Endometrium (tissue), 2 donors: ENCODE measurements around the gene TEX52.
"Not testable (repeated sequence)": the region's sequence is repeated elsewhere in the genome, so short reads cannot be mapped to it uniquely, and the experiment has no call there.

Experiments
- FAIRE-seq: peaks from 2 replicates; lab custom pipeline; 2012; peaks lifted over from hg19 to GRCh38; lab: Jason Lieb, UNC
- donor health status: control.
- donor health status: control.

The TEX52 gene

DNA sequence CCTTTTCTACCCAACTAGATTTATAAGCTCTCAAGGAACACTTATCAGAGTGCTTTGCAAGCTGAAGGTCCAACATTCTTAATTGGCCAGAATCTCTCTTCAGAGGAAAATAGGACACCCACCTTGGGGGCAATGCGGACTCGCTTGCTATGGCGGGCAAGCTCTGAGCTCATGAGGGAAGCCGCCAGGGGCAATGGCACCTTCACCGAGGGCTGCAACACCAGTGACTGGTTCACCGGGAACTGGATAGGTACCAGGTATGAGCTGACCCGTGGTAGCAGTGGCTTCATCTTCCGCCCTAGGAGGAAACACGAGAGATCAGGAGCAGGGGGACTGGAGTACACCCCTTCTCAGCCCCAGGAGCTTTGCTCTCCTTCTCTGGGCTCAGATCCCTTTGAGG, 7.4 kb upstream of the TEX52 start:
- FAIRE-seq = no peak

DNA sequence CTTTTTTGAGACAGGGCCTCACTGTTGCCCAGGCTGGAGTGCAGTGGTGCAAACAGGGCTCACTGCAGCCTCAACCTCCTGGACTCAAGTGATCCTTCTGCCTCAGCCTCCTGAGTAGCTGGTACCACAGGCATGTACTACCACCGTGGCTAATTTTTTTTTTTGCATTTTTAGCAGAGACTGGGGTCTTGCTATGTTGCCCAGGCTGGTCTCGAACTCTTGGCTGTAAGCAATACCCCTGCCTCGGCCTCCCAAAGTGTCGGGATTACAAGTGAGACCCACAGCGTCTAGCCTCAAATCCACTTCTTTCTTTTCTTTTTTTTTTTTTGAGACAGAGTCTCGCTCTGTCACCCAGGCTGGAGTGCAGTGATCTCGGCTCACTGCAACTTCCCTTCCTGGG, 6.6 kb upstream of the TEX52 start:
- not testable (repeated sequence) for FAIRE-seq

DNA sequence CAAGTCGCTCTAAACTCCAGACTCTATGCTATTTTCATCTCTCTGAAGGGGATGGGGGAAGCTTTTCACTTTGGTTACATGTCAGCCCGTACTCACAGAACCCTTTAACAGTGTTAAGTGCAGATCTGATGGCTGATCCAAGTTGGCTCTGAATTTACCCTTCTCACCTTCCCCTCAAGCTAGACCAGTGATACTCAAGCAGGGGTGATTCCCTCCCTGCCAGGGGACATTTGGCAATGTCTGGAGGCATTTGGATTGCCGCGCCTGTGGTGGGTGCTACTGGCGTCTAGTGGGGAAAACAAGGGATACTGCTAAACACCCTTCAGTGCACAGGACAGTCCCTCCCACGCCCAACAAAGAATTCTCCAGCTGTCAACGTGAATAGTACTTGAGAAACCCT, 6.0 kb upstream of the TEX52 start:
- FAIRE-seq = no peak

DNA sequence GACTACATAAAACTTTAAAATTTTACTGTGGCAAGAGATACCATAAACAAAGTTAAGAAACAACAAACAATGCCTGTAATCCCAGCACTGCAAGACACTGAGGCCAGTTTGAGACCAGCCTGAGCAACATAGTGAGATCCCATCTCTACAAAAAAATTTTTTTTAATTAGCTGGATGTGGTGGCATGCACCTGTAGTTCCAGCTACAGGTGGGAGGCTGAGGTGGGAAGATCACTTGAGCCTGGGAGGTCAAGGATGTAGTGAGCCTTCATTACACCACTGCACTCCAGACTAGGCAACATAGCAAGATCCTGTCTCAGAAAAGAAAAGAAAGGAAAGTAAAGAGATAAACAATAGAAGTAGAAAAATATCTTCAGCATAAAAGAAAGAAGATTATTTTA, 3.3 kb upstream of the TEX52 start:
- no peak for FAIRE-seq

DNA sequence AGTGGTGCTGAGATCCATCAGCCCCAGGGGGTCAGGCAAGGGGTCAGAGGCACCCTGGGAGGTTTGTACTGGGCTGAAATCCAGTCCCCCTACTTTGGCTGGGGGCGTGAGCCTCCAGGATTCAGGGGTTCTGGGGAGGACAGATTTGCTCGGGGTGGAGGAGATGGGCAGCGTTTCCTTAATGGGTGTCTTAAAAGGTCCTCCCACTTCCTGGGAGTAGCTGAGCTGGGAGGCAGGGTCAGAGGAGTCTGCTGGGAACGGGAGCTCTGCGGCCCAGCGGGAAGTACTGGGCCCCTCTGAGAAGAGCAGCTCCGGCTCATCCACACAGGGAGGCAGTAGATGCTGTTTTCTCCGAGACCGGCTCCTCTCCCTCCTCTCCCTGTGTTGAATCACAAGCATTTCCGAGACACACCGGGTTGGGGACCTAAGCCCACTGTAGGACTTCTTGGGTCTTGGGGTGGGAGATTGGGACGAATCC, 2.1 kb upstream of the TEX52 start:
- no peak for FAIRE-seq

DNA sequence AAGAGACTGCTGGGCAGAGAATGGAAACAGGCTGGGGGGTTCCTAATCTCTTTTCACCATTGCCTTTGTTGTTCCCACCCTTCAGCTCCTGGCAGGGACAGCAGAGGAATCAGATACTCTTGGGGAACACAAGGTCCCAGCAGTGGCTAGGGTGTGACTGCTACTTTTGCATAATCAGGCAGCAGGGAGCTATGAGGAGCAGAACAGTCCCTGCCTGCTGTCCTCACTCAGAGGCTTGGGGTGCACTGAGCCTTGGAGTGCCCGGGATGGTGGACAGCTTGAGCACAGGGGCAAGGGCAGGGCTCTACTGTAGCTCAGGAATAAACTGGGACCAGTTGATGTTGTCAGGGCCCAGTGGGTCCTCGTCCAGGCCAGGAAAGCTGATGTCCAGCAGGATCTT, 1.5 kb upstream of the TEX52 start:
- no peak for FAIRE-seq

DNA sequence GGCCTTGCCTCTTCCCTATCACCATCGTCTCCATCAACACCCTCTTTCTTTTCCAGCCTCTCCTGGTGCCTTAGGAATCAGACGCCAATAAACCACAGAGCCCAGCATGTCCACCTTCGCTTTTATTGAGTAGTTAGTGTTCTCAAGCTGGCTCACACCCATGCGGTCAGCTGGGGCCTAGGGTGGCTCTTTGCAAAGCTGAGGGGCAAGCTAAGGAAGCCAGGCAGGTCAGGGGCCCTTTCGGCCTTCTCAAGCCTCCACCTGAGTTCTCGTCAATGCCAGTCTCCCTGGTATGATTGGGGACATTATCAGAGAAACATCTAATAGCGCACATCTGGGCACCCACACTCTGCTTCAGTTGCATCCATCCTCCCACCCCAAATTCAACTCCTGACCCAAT, 737 bp upstream of the TEX52 start:
- no peak for FAIRE-seq

DNA sequence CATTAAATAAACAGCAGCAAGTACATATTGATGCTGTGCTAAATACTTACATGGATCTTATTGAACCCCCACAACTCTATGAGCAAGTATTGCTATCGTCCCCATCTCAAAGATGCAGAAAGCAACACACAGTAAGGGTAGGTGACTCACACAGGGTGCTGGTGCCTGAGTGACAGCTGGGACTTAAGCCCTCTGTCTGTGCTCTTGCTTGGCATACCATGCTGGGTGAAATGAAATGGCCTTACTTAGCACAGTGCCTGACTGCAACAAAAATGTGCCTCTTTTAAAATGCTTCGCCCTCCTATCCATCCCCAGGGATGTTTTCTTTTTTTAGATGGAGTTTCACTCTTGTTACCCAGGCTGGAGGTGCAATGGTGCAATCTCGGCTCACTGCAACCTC, 788 bp downstream of the TEX52 start:
- FAIRE-seq = no peak

DNA sequence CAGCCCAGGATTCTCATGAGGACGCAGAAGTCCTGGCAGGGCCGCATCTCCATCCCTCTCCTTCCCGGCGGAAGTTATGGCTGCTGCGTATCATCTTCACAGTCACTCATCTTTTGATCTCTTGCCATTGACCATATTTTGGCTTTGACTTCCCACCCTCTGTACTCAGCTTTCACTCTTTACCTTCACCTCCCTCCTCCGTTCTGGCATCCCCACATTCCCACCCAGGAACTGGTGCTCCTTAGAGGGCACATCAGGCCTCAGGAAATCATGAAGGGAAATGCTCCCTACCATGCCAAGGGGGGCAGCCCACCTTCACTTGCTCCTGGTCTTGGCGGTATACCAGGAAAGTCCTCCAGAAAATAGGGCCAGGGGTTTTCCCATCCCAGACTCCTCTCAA, 1.3 kb downstream of the TEX52 start:
- FAIRE-seq = no peak

DNA sequence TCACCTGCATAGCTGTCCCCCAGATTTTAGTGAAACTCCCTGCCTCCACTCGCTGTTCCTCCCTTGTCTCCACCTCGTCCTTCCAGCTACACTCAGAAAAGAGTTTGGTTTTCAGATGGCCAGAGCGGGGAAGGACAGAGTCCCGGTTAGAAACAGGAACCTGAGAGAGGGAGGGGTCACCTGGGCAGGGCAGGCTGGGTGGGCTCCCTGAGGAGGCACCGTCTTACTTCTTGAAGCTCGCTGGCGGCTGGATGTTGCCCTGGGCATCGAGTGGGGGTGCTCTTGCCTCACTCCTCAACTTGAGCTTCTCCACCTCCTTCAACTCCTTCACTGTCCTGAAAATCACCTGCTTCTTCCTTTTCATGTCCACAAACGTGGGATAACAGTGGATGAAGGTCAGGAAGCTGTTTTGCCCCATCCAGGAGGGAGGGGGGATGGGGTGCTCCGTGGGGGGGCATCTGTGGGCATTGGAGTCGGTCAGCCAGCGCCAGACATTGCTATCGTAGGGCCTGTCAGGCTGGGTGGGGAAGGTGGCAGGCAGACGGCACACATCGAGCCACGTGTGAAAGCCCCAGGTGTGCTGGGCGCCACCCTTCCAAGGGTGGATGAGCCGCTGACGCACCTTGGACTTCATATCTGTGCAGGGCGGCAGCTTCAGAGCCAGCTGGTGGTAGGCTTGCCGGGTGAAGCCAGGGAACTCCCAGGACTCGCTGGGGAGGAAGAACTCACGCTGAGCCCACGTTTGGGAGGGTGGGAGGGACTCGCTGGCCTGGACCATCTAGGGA, 2.0 kb downstream of the TEX52 start:
- FAIRE-seq = no peak

DNA sequence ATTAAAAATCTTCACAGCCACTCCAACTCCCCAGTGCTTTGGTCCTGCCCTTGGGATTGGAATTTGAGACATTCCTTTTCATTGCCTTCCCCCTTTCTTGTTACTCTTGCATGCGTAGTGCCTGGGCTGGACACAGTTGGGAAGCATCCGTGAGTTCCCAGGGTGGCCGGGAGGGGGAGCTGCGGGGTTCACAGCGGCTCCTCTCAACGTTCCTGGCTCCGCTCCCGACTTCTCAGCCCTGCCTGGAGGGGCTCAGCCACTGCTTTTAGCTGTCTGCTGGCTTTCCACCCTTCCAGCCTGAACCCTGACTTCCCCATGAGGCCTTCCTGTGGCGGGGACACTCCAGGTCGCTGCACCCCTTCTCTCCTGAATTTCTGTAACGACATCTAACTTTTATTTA, 3.2 kb downstream of the TEX52 start:
- no peak for FAIRE-seq

DNA sequence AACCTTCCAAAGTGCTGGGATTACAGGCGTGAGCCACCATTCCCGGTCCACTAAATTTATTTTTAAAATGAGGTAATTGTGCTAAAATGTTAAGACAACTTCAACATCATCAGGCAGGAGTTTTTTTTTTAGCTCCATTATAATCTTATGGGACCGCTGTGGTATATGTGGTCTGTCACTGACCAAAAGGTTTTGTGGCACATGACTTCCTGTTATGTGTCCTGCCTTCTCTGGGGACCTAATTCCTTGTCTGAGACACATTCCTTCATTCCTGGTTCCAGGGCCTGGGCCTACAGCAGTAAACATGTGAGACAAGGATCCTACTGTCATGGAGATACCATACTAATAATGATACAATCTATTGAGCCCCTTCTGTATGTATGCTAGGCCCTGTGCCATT, 4.9 kb downstream of the TEX52 start:
- FAIRE-seq = no peak

DNA sequence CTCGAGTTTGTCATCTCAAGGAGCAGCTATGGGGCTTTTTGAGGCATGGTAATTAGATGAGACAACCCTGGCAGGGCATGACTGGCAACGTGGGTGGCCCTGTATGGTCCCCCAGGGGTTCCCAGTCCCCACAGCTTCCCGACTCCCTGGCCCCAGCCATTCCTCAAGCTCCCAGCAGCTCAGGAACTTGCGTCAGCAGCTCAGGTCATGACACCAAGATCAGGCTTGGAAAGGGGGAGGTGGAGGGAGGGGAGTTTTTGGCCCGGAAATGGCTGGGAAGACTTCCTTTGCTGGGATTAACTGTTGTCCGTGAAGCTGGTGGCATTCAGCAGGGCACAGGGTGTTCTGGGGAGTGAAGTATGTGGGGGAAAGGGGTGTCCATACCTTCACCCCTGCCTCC, 11.6 kb downstream of the TEX52 start:
- no peak for FAIRE-seq

DNA sequence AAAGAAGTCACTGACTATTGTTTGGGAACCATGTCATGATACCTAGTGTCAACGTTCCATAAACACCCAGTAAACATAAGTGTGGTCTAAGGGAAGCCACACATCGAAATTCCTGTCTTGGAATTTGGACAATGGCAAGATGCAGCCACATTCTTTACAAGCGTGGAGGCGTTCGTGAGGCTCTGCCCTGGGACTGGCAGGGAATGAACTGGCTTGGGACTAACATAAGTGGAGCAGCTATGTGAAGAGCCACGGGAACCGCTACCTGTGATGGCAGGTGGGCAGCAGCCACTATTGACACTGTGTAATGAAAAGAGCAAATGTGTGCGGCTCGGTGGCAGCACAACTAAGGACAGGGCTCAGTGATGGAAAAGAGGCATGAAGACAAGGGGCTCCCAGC, 12.1 kb downstream of the TEX52 start:
- FAIRE-seq = no peak

DNA sequence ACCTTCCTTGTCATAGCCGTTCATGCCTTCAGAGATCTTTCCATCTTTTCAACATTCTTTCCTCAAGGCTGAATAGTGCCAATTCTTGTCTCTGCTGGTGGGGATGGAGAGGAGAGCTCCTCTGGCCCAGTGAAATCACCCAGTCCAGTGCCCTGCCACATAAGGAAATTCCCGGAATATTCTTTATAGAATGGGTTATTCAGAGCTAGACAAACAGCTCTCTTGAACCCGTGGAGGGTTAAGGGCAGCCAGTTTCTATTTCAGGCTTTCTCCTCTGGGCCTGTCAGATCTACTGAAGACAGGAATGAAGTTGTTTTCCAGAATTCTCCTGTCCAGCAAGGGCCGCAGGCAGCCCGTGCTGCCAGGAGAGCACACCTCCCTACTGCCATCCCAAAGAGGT, 13.9 kb downstream of the TEX52 start:
- FAIRE-seq = no peak

DNA sequence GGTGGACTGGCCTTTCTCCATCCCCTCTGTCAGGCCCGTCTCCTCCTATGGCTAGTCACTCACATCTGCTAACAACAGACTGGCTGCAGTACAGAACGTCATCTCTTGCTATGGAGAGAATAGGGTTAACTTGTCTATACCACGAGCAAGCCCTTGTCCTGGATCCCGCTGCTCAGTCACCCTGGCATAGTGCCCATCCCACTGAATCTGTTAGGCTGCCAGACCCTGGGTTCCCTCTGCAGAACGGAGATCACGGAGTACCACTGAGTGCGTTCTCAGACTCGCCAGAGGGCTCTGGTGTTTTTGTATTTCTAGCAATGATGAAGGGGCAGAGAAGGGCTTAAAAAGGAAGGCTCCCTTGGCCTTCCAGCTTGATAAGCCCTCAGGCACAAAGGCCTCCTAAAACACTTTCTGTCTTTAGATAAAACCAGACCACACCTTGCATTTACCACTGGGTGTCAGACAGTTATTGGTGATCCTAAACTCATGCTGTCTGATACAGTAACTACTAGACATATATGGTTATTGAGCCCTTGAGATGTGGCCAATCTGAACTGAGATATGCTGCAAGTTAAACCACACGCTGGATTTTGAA, 15.7 kb downstream of the TEX52 start:
- no peak for FAIRE-seq

DNA sequence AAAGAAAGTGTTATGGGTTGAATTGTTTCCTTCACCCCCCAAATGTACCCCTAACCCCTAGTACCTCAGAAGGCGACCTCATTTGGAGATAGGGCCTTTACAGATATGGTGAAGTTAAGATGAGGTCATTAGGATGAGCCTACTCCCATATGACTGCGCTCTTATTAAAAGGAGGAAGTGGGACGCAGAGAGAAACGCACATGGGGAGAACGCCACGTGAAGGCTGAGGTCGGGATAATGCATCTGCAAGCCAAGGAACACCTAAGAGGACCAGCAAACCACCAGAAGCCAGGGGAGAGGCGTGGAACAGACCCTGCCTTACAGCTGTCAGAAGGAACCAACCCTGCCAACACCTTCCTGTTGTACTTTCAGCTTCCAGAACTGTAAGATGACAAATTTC, 20.3 kb downstream of the TEX52 start:
- FAIRE-seq = no peak

DNA sequence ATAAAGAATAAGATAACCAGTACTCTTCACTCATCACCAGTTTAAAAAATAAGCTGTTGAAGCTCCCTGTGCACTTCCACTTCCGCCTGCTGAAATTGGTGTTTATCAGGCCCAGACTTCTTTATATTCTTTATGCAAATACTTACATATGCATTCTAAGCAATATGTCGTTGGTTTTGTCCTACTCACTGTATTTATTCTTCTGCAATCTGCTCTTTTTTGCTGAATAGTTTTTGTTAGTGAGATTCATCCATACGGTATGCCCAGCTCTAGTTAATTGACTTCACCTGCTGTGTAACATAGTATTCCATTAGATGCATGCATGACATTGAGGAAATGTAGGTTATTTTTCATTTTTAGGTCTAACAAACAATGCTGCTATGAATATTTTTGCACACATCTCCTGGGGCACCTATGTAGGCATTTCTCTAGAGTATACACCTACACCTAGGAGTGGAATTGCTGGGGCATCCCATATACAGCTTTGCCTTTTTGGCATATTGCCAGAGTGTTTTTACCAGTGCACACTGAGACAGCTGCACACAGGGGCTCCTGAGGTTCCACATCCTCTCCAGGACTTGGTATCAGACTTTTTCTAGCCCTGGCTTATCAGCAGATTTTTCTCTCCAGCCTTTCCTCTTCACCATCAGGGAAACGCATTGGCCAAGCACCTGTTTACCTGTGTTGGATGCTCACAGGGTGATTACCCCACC, 21.0 kb downstream of the TEX52 start:
- no peak for FAIRE-seq

DNA sequence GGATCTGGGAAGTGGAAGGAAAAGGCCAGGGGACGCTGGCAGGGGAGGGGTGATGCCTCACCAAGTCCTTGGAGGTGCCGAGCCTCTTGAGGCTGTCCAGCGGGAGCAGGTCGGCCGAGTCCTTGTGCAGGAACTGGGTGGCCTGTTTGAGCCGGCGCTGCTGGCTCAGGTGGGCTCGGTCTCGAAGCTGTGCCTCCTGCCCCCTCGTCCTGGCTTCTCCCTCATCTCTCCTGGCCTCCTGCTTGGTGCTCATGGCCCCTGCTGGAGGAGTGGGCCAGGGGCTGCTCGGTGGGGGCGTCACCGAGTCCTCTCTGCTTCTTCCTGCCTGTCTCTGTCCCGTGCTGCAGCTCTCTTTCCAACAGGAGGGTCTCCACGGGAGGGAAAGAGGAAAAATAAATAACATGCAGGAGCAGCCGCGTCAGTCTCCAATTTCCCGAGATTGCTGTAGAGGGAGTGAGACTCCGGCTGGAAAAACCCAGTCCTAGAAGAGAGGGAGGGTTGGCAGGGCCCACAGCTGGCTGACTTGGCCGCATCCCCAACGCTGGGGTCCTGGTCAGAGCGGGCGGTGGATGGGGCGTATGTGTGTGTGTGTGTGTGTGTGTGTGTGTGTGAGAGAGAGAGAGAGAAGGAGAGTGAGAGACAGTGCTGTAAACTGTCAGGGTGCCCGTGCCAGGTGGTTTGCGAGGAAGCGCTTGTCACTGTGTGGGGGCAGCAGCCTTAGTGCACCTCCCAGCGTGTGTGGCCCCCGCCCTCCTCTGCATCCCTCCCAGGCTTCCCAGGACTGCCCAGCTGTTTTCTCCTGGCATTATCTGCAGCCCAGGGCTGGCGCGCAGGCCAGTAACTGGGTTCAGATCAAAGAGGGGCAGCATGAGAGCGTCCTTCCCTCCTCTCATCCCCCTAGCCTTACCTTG, 22.0 kb downstream of the TEX52 start, which contains the start of gene NRIP2:
TSS of gene NRIP2 (minus strand) at position 455 of the 911 bp plus-strand sequence. CDS start at position 403, 52 bp downstream.
- FAIRE-seq = no peak

DNA sequence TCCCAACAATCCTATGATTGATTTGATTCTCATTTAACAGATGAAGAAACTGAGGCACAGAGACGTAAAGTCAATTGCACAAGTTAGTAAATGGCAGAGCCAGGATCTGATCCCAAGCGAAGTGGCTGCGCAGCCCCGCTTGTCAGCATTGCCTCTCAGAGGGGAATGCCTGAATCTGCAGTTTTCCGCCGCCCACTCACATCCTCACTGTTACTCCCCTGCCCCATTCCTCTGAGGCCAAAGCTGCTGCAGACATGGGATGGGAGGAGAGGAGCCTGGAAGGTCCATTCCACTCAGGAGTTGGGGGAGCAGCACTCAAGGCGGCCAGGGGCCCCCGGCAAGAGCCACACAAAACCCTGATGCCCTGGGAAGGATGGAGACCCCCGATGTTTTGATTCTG, 23.0 kb downstream of the TEX52 start:
- FAIRE-seq = no peak

DNA sequence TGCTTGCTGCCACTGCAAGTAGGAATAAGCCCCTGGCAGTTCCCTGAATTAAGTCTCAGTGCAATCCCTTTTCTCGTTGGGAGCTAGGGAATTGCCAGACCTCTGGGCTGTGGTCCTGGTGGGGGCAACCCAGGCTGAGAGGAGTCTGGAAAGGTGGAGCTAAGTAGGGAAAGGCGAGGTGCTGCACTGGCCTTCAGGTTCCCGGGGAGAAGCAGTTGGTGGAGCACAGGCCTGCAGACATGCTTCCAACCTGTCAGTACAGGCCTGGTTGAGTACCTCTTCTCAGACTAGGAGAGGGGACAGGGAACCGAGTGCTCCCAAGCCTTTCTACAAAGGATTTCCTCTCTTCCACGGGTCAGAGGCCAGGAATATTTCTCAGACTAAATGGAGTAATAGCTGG, 23.5 kb downstream of the TEX52 start:
- FAIRE-seq = no peak

DNA sequence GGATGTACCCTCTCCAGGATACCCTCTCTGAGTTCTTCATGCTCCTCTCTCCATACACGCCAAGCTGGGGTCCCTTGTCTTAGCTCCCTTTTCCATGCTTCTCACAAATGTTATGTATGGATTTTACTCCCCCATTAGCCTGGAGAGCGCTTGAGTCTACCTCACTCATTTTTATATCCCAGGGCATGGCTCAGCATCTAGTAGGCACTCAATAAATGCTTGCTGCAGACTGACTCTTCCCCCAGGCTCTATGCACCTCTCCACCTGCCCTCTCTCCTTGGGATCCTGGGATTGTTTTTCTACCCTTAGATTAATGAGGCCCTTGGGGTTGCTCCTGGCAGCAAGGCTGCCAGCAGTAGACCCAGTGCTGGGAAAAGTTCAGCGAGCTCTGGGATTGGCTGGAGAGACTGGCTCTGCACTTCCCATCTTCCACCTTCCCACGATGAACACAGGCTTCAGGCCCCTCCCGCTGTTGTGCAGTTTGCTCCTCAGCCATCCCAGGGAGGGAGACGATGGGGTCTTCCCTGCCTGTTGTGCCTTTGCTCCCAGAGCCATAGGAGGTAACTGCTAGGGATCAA, 24.2 kb downstream of the TEX52 start:
- no peak for FAIRE-seq
